A673 (cell line): ENCODE measurements around the gene KCNIP4. TPM values are rescaled to one million over a fixed set of nuclear protein-coding genes. Genes with fewer than 3 reads are reported as not detected.

ENCODE experiments used
- BruUV-seq: library from RNA; stranded (reverse); fragments of 400-500 nt; replicated peaks from 2 replicates; lab custom pipeline; 2021; lab: Mats Ljungman, UMichigan
- CTCF ChIA-PET: fragments of 300-600 bp; sonication (Branson Sonifier 250); formaldehyde crosslinking; loops from one replicate; lab custom pipeline; 2022; ENCODE audit warnings: antibody characterized with exemption; lab: Charles Lee
- POLR2A ChIA-PET: fragments of 300-600 bp; sonication (Branson Sonifier 250); formaldehyde crosslinking; loops from one replicate; lab custom pipeline; 2022; ENCODE audit warnings: antibody characterized with exemption; ENCODE audit not compliant: low non-redundant PET; lab: Charles Lee
- DNase-seq: peaks from one replicate; pipeline ENCODE4 v3.0.0-alpha.2; 2015; ENCODE audit warnings: low spot score
- H3K27ac ChIP-seq: fragments of 200-600 bp; sonication (generic); 2 replicates; pipeline ENCODE4 v1.5.1; 2016; ENCODE audit warnings: mixed run types, low read depth, mild to moderate bottlenecking, mixed read lengths, antibody characterized with exemption, low read length; ENCODE audit not compliant: poor library complexity, severe bottlenecking
- H3K27me3 ChIP-seq: fragments of 200-600 bp; sonication (generic); replicated peaks from 2 replicates; pipeline ENCODE4 v1.6.1; 2017; ENCODE audit warnings: mixed run types, low read depth, mild to moderate bottlenecking, mixed read lengths, antibody characterized with exemption, low read length; ENCODE audit not compliant: insufficient read depth, poor library complexity
- H3K36me3 ChIP-seq: fragments of 200-600 bp; sonication (generic); 2 replicates; pipeline ENCODE4 v1.6.1; 2016; ENCODE audit warnings: mixed run types, mild to moderate bottlenecking, mixed read lengths, antibody characterized with exemption, low read length; ENCODE audit not compliant: insufficient read depth, poor library complexity, severe bottlenecking
- H3K4me1 ChIP-seq: fragments of 200-600 bp; sonication (generic); 2 replicates; pipeline ENCODE4 v1.6.1; 2017; ENCODE audit warnings: mixed run types, mild to moderate bottlenecking, mixed read lengths, antibody characterized with exemption, low read length; ENCODE audit not compliant: insufficient read depth, poor library complexity, severe bottlenecking
- H3K4me3 ChIP-seq: fragments of 200-600 bp; sonication (generic); 2 replicates; pipeline ENCODE4 v1.5.1; 2016; ENCODE audit warnings: low read depth, mixed run types, mild to moderate bottlenecking, mixed read lengths, low read length; ENCODE audit not compliant: poor library complexity, severe bottlenecking
- H3K9me3 ChIP-seq: fragments of 200-600 bp; sonication (generic); 2 replicates; pipeline ENCODE4 v1.6.1; 2016; ENCODE audit warnings: mixed run types, low read depth, mild to moderate bottlenecking, mixed read lengths, antibody characterized with exemption, low read length; ENCODE audit not compliant: poor library complexity, severe bottlenecking
- EZH2 ChIP-seq: fragments of 200-600 bp; sonication (generic); IDR thresholded peaks from 2 replicates; pipeline ENCODE4 v1.6.1; 2017; ENCODE audit warnings: borderline replicate concordance, low read depth, mild to moderate bottlenecking, mixed read lengths, antibody characterized with exemption, low read length; ENCODE audit not compliant: poor library complexity, severe bottlenecking
- intact Hi-C: fragments of 100-400 bp; cut with micrococcal nuclease; formaldehyde crosslinking; loops from one replicate; pipeline ENCODE4 v1.10.0; 2022; ENCODE audit not compliant: unreplicated experiment
- total RNA-seq: library from RNA; stranded (reverse); gene quantifications from 2 replicates; pipeline ENCODE4 v1.2.3, GENCODE V29; 2021
- TF ChIP-seq, protein P1 (sequence below): fragments of 300-800, 200-600 bp; sonication (generic); conservative IDR thresholded peaks from 2 replicates; pipeline ENCODE4 v1.5.1; 2017; ENCODE audit warnings: low read depth, mild to moderate bottlenecking, antibody characterized with exemption, low read length, moderate library complexity, mixed read lengths

KCNIP4 gene
- total RNA-seq, 1 experiment from 2014 or later, result not detected

DNA sequence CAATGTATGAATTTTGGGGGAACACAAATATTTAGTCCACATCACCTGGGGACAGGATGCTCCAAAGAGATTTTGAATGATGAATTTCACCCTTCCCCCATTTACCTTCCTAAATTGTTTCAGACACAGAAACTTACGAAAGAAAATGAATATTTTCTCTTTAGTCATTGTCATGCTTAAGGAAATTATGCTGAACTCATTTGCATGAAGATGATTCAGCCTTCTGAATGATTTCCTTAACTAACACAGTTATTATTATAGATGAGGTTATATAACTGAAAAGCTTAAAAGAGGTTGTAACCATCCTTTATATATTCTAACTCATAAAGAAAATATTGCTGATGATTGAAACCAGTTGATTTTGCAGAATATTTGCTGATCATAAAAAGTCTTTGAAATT is 61.1 kb downstream of the KCNIP4 start:
- TF ChIP-seq, protein P1, sequence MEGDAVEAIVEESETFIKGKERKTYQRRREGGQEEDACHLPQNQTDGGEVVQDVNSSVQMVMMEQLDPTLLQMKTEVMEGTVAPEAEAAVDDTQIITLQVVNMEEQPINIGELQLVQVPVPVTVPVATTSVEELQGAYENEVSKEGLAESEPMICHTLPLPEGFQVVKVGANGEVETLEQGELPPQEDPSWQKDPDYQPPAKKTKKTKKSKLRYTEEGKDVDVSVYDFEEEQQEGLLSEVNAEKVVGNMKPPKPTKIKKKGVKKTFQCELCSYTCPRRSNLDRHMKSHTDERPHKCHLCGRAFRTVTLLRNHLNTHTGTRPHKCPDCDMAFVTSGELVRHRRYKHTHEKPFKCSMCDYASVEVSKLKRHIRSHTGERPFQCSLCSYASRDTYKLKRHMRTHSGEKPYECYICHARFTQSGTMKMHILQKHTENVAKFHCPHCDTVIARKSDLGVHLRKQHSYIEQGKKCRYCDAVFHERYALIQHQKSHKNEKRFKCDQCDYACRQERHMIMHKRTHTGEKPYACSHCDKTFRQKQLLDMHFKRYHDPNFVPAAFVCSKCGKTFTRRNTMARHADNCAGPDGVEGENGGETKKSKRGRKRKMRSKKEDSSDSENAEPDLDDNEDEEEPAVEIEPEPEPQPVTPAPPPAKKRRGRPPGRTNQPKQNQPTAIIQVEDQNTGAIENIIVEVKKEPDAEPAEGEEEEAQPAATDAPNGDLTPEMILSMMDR, result no peak
- no peak for TF ChIP-seq EZH2
- no peak for DNase-seq
- CTCF ChIA-PET, result no interaction called here
- Histone ChIP-seq H3K36me3 (no peaks in the 10 kb centered on the region), H3K27me3 (no peaks in the 10 kb centered on the region), H3K27ac (no peak overlapping the region), H3K4me3 (no peak overlapping the region), H3K4me1 (no peaks in the 10 kb centered on the region), H3K9me3 (no peaks in the 10 kb centered on the region)
- BruUV-seq, result no TSS peak
- intact Hi-C loops, result no loop called here
- POLR2A ChIA-PET, result no interaction called here

DNA sequence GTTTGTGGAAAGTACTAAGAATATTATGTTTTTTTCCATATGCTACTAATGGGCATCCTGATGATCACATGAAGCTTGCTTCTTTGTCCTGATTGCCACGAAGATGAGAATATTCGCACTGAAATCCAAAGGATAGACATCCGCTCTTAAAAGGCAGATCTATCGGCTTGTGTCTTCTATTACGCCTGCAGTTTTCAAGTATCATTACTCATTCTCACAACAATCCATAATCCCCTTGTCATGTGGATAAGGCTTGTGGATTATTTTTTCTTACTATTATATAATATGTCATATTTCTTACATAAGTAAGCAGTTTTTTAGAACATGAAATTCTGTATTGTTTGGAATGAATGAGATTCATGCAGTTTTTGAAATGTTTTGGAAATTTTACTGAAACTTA is 62.8 kb downstream of the KCNIP4 start:
- TF ChIP-seq EZH2, result no peak
- TF ChIP-seq, protein P1, result no peak
- BruUV-seq, result no TSS peak
- intact Hi-C loops, result no loop called here
- CTCF ChIA-PET, result no interaction called here
- Histone ChIP-seq H3K27ac (no peak overlapping the region), H3K4me1 (no peaks in the 10 kb centered on the region), H3K4me3 (no peak overlapping the region), H3K9me3 (no peaks in the 10 kb centered on the region), H3K27me3 (no peaks in the 10 kb centered on the region), H3K36me3 (no peaks in the 10 kb centered on the region)
- no peak for DNase-seq
- POLR2A ChIA-PET, result no interaction called here

DNA sequence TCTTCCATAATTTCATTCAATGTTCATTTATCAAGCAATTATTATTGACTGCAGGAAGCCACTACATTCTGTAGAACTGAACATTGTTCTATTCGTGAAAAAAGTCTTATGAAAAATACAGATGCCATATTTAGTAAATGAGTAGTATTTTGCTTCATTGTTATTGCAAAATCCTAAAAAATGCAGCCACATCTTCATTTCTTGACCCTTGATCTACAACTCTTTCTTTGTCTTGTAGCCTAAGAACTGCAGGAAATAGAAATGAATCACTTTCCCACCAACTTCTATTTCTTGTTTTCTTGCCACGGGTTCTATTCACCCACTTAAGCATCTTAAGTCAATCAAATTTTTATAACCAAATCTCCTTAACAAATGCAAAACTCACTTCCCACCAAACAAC is 63.3 kb downstream of the KCNIP4 start:
- Histone ChIP-seq H3K4me1 (no peaks in the 10 kb centered on the region), H3K4me3 (no peak overlapping the region), H3K27ac (no peak overlapping the region), H3K27me3 (no peaks in the 10 kb centered on the region), H3K36me3 (no peaks in the 10 kb centered on the region), H3K9me3 (no peaks in the 10 kb centered on the region)
- POLR2A ChIA-PET, result no interaction called here
- no peak for DNase-seq
- intact Hi-C loops, result no loop called here
- BruUV-seq, result no TSS peak
- TF ChIP-seq, protein P1, result no peak
- no peak for TF ChIP-seq EZH2
- CTCF ChIA-PET, result no interaction called here
